ENCODE results near the gene TMEM150B. TPM values are rescaled to one million over a fixed set of nuclear protein-coding genes. Genes with fewer than 3 reads are reported as not detected.

Gene TMEM150B
- total and polyA plus RNA-seq, 2 experiments from 2014 or later = 0.29 TPM; not detected in 1

- Histone ChIP-seq H3K79me2 (replicated peaks; ENCODE audit: insufficient read depth) (no peaks in the 10 kb centered on the region), H3F3A (replicated peaks; ENCODE audit: low read depth) (no peaks in the 10 kb centered on the region; the same call in 1 of the 2 replicates), H2AFZ (peak within 1 kb of the TSS; percentile 70; the same call in 1 of the 2 replicates), H3K4me3 (peak within 1 kb of the TSS; percentile 84), H3K4me2 (peak within 1 kb of the TSS; percentile 96), H3K4me1 (ENCODE audit: insufficient read depth) (peaks cover 12% of the 10 kb centered on the region; the same call in 1 of the 2 replicates), H3K27me3 (ENCODE audit: insufficient read depth) (no peaks in the 10 kb centered on the region), H3K36me3 (ENCODE audit: insufficient read depth) (no peaks in the 10 kb centered on the region; the same call in 1 of the 2 replicates), H4K20me1 (replicated peaks; ENCODE audit: insufficient read depth) (0 out of 2 replicates have a peak, but pooled peaks cover 3% of the 10 kb centered on the region), H3K27ac (ENCODE audit: low read depth) (peak within 1 kb of the TSS; percentile 98), H3K9me2 (ENCODE audit: insufficient read depth) (no peaks in the 10 kb centered on the region; the same call in 1 of the 2 replicates)
- Mint-ChIP-seq H3K36me3 (ENCODE audit: low read depth) (peaks cover 24% of the 10 kb centered on the region), H3K4me3 (peak within 1 kb of the TSS; percentile 90), H3K27me3 (ENCODE audit: insufficient read depth, low read depth, poor library complexity) (peaks cover 10% of the 10 kb centered on the region), H3K27ac (peak within 1 kb of the TSS; percentile 99), H3K4me1 (peaks cover 12% of the 10 kb centered on the region; the same call in 2 of the 3 replicates), H3K9me3 (peaks cover 2% of the 10 kb centered on the region; the same call in 1 of the 3 replicates)
- peak; percentile 81 for ATAC-seq
- TF ChIP-seq ETS1 (IDR thresholded peaks at IDR 0.05) (no peak), CREB1 (CRISPR knock-in tag; IDR thresholded peaks at IDR 0.05; ENCODE audit: low read depth) (peak; percentile 94), POLR2AphosphoS5 (IDR thresholded peaks at IDR 0.05; ENCODE audit: low read depth) (peak; percentile 68)
- peak; percentile 100 for DNase-seq (ENCODE audit: low spot score)
Observed at GRCh38 chr19:55339105-55339888, 14.2 kb upstream of the TMEM150B start, which contains the start of gene KMT5C. TSS of gene KMT5C (plus strand) at chr19:55339876. CDS start at chr19:55341937, 2,061 bp downstream.

- no peak for DNase-seq (ENCODE audit: low spot score)
- H3K4me2 ChIP-seq = no peak overlapping the region
- H3K27ac ChIP-seq (ENCODE audit: low read depth) = no peak overlapping the region
- H3K36me3 ChIP-seq (ENCODE audit: insufficient read depth) = no peaks in the 10 kb centered on the region
- Mint-ChIP-seq H3K27me3 (ENCODE audit: insufficient read depth, low read depth, poor library complexity) (peaks cover 16% of the 10 kb centered on the region), H3K4me3 (no peak overlapping the region), H3K9me3 (peaks cover 2% of the 10 kb centered on the region; the same call in 1 of the 3 replicates), H3K27ac (no peak overlapping the region; the same call in 1 of the 2 replicates), H3K4me1 (peaks cover 6% of the 10 kb centered on the region; the same call in 2 of the 3 replicates), H3K36me3 (ENCODE audit: low read depth) (no peaks in the 10 kb centered on the region)
- H2AFZ ChIP-seq = no peak overlapping the region
- H3K27me3 ChIP-seq (ENCODE audit: insufficient read depth) = no peaks in the 10 kb centered on the region
- H3K4me3 ChIP-seq = no peak overlapping the region
- H3K9me2 ChIP-seq (ENCODE audit: insufficient read depth) = no peaks in the 10 kb centered on the region; the same call in 1 of the 2 replicates
- no peaks in the 10 kb centered on the region; the same call in 1 of the 2 replicates for H3F3A ChIP-seq (replicated peaks; ENCODE audit: low read depth)
- H3K4me1 ChIP-seq (ENCODE audit: insufficient read depth) = no peaks in the 10 kb centered on the region; the same call in 1 of the 2 replicates
- no peaks in the 10 kb centered on the region for H4K20me1 ChIP-seq (replicated peaks; ENCODE audit: insufficient read depth)
- ATAC-seq = no peak
- no peaks in the 10 kb centered on the region for H3K79me2 ChIP-seq (replicated peaks; ENCODE audit: insufficient read depth)
- TF ChIP-seq ZNF114 (CRISPR knock-in tag; IDR thresholded peaks at IDR 0.05) (no peak), EZH2 (IDR thresholded peaks at IDR 0.05; ENCODE audit: low read depth, unreplicated experiment) (no peak), NANOG (IDR thresholded peaks at IDR 0.05; ENCODE audit: borderline replicate concordance) (no peak), REST (IDR thresholded peaks at IDR 0.05; ENCODE audit: unreplicated experiment) (no peak), ZNF331 (CRISPR knock-in tag; IDR thresholded peaks at IDR 0.05; ENCODE audit: low read depth) (no peak), EZH2phosphoT487 (IDR thresholded peaks at IDR 0.05; ENCODE audit: unreplicated experiment) (no peak)
Observed at GRCh38 chr19:55336101-55336500, 11.0 kb upstream of the TMEM150B start.

All from GM23338 (cell line).